GDM1 (cell line): ENCODE measurements around the gene VOPP1.
"Not testable (repeated sequence)": the region's sequence is repeated elsewhere in the genome, so short reads cannot be mapped to it uniquely, and the experiment has no call there.

ENCODE experiments used
- DNase-seq: peaks from one replicate; lab custom pipeline; 2025; lab: John Stamatoyannopoulos, UW

The VOPP1 gene

DNA sequence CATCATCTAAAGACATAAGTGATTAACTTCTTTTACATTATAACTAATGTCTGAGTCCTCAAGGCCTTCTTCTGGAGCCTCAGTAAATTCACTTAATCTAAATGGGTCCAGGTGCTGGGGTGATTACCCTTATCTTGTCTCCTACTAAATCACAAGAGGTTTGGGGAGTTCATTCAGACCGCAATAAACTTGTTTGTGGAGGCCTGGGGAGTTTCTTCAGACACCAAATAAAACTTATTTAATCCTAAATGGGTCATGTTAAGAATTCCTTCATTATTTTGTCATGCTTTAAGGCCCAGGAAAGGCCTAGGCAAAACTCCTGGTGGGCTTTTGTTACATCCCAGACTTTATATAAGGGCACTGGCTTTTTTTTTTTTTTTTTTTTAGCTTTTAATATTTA lies 62.1 kb downstream of the VOPP1 start:
- DNase-seq = not testable (repeated sequence)

GRCh38 chr7:55509322-55509721 lies 63.0 kb downstream of the VOPP1 start:
- DNase-seq = no peak

DNA sequence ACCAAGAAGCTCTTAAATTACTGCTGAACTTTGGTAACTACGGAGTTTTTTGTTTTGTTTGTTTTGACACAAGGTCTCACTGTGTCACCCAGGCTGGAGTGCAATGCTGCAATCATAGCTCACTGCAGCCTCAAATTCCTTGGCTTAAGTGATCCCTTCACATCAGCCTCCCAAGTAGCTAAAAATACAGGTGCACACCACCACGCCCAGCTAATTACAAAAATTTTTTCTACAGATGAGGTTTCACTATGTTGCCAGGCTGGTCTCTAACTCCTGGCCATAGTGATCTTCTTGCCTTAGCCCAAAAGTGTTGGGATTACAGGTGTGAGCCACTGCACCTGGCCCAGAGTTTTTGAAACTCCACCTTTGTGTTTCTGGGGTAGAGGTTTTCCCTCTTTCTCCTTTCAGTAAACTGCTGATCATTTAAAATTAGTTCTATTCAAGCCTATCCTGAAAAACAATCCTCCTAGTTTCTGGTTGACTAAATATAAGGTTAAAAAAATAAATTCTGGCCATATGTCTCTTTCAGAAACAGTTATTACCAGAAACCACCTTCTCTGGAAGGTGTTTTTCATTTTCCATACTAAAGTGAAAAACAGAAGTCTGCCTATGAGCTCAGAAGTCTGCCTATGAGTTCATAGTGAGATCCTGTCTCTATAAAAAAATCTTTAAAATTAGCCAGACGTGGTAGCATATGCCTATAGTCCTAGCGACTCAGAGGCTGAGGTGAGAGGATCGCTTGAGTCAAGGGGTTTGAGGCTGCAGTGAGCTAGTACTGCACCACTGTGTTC lies 63.9 kb downstream of the VOPP1 start:
- DNase-seq = no peak

DNA sequence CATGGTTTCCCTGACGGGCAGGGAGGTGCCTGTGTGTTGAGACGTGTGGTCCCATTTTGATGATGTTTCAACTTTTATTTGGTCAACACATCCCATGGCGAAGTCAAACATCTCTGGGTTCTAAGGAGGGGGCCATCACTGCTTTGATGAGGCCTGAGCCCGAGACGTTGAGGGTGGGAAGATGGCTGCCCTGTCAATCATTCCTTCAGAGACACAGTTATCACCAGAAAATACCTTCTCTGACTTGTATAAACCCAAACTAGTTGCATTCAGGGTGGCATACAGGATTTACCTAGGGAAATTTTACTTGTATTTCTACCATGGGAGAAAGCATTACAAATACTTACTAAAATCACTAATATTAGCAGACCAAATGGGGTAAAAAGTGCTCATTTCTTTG lies 64.6 kb downstream of the VOPP1 start:
- DNase-seq = no peak

DNA sequence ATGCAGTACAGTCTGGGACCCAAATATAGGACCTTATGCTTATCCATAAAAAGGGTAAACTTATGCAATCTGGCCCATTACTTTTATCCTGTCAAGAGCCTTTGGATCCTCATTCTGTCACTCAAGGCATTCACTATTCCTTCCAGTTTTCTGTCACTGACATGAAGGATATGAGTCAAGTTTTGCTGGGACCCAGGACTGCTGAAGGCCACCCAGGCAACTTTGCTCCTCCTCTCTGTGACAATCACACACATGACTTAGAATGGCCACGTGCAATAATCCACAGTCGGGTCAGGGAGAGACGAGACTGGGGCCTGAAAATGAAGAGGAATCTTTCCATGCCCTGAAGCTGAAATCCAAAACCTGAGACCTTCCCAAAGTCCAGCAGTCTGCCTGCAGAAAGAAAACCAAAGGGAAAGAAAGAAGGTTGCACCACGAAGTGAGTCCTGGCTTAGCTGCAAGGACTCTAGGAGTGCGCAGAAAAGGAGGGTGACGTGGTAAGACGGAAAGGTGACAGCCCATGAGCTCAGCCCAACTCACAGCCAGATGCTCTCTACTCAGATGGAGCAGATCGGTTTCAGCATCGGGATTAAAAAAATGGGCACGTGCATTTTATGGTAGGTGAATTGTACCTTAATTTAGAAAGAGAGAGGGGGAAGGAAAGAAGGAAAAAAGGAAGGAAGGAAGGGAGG lies 67.2 kb downstream of the VOPP1 start:
- DNase-seq = no peak

DNA sequence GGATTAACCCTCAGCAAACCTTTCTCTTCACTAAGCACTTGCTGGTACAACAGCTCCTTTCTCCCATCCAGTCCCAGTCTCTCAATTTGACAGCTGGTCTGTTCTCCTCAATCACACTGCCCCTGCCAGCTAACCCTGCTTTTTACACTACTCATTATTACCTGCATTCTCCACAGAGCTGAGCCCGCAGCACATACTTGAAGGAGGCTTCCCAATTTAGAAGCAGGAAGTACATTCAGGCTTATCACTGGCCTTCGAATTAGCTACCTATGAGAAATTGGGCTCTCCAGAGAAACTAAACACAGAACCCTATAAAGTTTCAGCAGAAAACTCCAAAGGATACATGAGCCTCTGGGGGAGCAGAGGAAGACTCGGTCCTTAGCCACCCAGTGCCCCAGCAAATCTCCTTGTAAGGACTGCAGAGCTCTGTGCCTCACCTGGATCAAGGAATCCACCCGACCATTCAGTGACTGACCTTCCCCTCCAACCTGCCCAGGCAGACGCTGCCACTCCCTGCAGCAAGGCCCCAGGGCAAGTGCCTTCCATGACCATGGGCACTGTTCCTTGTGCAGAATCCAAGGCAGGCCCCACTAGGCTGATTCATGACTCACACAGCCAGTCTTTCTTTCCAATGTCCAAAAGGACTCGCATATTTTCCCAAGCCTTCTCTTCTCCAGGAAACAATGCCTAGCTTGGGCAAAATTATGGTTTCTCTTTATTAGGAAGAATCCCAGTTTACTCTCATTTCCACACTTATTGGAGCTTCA lies 68.0 kb downstream of the VOPP1 start:
- DNase-seq = no peak

DNA sequence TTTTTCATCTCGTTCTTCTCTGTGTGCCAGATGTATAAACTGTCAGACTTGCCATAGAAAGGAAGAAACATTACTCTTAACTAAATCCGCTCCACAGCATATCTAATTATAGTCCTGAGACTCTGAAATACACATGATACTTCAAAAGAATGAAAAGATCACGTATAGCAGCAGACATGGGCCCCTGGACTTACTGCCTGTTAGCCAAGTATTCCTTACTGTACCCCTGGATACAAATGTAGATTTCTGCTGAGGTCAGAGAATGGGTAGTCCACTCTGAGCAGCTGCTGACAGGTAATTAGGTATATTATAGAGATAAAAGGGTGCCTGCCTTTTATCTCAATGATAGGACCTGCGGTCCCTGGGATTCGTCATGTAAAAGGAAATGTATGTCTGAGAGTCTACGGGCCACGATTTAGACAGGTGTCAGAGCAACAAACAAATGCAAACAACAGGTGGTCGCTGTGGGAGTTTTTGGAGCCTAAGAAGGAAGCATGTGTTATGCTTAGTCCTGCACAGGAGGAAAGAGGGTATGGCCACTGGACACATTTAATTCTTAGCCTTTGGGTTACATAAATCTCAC lies 69.4 kb downstream of the VOPP1 start:
- no peak for DNase-seq

DNA sequence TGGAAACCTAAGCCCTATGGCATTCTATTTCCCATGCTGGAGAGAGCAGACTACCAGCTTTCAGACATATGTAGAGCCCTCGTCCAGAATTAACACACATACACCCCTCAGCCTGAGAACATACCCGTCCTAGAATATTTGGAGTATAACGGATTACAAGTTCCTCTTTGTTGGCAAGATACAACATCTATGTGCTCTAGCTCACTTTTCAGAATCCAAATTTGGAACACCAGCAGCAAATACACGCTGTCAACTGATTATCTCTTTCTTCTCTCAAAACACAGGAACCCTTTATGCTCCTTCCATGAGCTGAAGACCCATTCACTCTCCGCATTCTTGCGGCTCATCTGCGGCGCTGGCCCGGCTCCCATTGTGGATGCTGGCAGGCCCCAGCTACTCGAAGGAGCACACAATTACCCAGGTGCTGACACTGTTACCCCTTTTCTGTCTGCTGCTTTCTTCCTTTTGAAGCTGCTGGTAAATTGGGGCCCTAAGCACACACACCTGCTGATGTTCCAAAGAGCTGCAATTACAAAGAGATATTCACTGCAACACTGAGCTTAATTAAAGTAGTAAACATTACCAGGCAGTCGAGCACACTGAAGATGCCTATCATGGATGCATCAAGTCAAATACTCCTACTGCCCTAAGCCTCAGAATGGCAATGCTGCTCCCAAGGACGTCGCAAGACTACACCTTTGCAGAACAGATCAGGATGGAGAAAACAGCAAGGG lies 70.0 kb downstream of the VOPP1 start:
- no peak for DNase-seq

DNA sequence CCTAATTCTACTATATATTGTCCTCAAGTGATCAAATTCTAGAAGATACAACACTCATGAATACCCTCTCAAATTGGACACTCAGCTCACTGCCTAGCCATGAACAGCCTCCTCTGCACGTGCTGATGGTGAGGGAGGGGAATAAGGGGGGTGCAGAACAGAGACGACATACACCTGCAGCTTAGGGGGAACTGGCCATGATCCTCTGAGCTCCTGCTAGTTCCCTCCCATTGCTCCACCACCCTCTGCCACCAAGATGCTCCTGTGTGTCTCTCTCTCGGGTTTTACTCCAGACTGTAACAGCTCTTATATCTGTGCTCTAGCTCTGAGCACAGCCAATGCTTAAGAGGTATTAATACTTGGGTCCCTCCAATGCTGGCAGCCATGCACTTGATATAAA lies 70.7 kb downstream of the VOPP1 start:
- no peak for DNase-seq

GRCh38 chr7:55500117-55500756 lies 72.1 kb downstream of the VOPP1 start:
- no peak for DNase-seq

DNA sequence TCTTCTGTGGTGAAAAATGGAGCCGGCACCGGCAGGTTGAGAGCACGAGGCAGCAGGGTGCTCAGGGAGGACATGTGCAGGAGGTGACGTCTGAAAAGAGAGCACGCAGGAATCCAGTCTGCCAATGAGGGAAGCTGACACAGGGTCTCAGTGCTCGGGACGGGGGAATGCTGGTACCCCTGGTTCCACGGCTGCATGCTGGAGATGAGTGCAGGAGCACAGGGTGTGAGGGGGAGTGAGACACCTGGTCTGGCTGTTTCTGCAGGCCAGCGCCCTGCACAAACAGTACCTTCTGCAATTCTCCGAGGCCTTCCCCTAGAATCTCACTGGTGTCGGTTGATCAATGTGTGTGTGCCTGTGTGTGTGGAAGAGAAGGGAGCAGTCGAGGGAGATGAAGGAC lies 72.7 kb downstream of the VOPP1 start:
- no peak for DNase-seq

- DNase-seq = no peak
These were observed 73.5 kb downstream of the VOPP1 start for GRCh38 chr7:55498770-55499169.

- no peak for DNase-seq
These were observed 74.2 kb downstream of the VOPP1 start for GRCh38 chr7:55498142-55498541.

DNA sequence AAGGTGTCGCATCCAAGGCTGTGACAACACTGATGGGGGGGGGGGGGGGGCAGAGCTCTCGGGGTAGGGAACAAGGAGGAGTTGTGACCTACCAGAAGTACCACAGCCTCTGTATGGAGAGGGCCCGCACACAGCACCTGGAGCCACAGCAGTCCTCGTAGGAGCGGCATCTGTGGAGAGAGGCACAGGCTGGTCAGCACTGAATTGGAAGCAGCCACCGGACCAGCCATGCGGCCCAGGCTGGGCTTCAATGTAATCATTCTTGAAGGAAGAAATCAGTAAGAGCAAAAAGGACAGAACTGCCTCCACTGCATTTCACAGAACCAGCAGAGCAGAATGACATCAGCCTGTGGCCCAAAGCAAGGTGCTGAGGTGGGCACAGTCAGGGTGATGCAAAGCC lies 74.8 kb downstream of the VOPP1 start:
- no peak for DNase-seq

DNA sequence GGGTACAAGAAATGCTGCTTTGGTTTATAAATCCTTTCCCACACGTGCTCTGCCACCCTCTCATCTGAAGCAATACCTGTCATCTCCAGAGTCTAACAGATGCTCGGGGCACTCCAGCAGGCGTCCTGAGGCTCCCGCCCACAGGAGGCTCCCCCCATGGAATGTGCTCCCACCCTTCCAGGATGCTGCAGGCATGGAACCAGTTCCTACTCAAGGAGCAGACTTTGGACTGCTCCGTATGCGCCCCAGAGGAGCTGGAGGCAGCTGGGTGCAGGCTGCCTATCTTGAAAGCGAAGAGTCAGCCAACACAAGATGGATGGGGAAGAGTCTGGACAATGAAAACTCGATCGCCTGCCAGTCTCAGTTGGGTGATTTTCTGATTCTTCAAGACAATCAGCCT lies 75.4 kb downstream of the VOPP1 start:
- no peak for DNase-seq

DNA sequence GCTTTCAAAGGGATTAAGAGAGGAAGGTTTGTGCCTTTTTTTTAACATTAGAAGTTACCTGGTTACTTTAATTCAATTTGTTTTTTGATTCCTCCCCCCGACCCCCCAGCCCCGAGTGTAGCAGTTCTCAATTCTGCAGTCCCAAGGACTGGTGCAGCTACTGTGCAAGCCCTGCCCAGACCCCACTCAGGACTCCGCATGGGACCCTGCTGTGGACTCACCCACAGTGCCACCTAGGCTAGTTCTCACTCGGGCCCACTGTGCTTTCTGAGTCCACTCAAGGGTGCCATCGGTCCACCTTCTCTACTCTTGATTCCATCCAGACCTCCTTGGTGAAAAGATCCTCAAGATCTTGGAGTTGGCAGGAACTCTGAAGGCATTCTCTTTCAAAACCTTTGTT lies 77.4 kb downstream of the VOPP1 start:
- DNase-seq = no peak

- no peak for DNase-seq
These were observed 78.9 kb downstream of the VOPP1 start for GRCh38 chr7:55493408-55493807.

DNA sequence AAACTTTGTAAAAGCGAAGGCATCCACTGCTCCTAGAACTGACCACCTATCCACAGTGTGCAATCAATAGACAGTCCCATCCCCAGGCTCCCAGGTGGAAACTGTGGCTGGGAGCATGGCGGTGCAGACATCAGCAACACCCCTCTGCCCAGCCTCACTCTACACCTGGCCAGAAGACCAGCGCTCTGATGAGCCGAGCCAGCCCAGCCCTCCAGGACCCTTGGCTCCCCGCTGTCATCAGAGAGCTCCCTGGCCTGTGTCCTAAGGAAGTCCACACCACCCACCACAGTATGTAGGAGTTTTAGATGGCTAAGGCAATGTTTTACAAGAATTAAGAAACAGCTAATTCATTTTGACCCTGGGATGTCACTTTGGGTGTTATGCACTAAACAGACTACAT lies 81.0 kb downstream of the VOPP1 start:
- no peak for DNase-seq

DNA sequence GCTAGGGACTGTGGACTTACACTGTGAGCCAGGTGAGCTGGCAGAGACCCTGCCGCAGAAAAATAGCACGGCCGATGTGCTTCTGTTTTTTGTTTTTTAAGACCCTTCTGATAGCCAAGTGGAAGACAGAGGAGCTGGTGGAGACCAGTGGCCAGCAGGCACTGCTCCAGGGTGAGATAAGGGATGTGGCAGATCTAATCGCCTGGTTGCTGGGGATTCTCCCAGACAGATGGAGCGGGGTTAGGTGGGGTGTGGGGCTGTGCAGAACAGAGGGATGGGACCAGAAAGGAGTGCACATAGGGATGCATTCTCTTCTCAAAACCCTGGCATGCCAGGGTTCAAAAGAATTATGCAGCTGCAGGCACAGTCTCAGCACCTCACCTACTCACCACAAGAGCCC lies 82.2 kb downstream of the VOPP1 start:
- no peak for DNase-seq

GRCh38 chr7:55489552-55489951 lies 82.8 kb downstream of the VOPP1 start:
- DNase-seq = no peak

DNA sequence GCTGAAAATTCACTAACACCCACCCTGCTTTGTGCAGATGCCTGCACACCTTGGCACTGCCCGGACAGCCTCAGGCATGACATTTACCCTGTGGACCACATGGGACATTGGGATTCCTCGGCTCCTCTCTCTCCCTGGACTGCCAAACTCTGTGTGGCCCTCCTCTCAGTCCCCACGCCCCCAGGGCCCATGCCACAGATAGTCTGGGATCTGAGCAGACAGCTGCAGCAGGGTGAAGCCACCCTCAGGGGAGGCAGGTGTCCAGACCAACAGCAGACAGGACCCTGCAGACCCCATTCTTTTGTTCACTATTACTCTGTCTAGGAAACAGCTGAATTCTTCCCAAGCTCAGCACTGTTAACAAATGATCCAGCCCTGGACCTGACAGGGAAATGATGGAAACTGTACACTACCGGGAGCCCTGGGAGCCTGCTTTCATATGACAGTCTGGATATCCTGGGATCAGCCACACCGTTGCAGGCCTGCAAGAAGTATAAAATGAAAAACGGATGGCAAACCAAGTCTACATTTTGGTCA lies 83.4 kb downstream of the VOPP1 start:
- DNase-seq = no peak
